IPS DF 6.9 (cell line): ENCODE data around the gene AGRN.
A peak's percentile ranks its signal among the peaks of the same experiment; 100 is the strongest.

Source experiments
- DNase-seq: peaks from one replicate; pipeline ENCODE4 v3.0.0-alpha.2; 2013; ENCODE audit warnings: low read depth, low spot score
- H3K27ac ChIP-seq: one replicate; pipeline ENCODE4 v1.5.1; 2013; ENCODE audit warnings: low read length, control low read depth
- H3K27me3 ChIP-seq: 2 replicates; pipeline ENCODE4 v1.6.1; 2013; ENCODE audit warnings: mild to moderate bottlenecking, low read length; ENCODE audit not compliant: control insufficient read depth, insufficient read depth
- H3K36me3 ChIP-seq: 2 replicates; pipeline ENCODE4 v1.6.1; 2013; ENCODE audit warnings: low read length; ENCODE audit not compliant: control insufficient read depth, insufficient read depth
- H3K4me1 ChIP-seq: 2 replicates; pipeline ENCODE4 v1.6.1; 2013; ENCODE audit warnings: low read length; ENCODE audit not compliant: control insufficient read depth, insufficient read depth
- H3K4me3 ChIP-seq: 2 replicates; pipeline ENCODE4 v1.5.1; 2013; ENCODE audit warnings: mild to moderate bottlenecking, low read length
- H3K9me3 ChIP-seq: 2 replicates; pipeline ENCODE4 v1.6.1; 2013; ENCODE audit warnings: low read length, inconsistent platforms; ENCODE audit not compliant: control insufficient read depth, insufficient read depth
- WGBS: extraction: QIAGEN DNeasy Blood & Tissue Kit; methylation state at CpG from one replicate; pipeline ENCODE4 v1.1.7; 2013; ENCODE audit warnings: mixed read lengths, missing lambda C conversion rate; ENCODE audit not compliant: insufficient read length, insufficient coverage; 5-methylcytosine and 5-hydroxymethylcytosine counted together

Gene AGRN

GRCh38 chr1:1031659-1032235 lies 11.8 kb downstream of the AGRN start:
- H3K4me3 ChIP-seq, result no peak overlapping the region
- H3K36me3 ChIP-seq, result peaks cover 12% of the 10 kb centered on the region; the same call in 1 of the 2 replicates
- peaks cover 8% of the 10 kb centered on the region for H3K4me1 ChIP-seq
- H3K27me3 ChIP-seq, result no peaks in the 10 kb centered on the region
- no peaks in the 10 kb centered on the region for H3K9me3 ChIP-seq
- no peak for DNase-seq
- no CpG with 5 or more reads among the region's 11 CpGs for WGBS
- H3K27ac ChIP-seq, result no peak overlapping the region

- H3K27ac ChIP-seq, result no peak overlapping the region
- H3K9me3 ChIP-seq, result no peaks in the 10 kb centered on the region
- peak overlapping the region; percentile 12; the same call in 1 of the 2 replicates for H3K4me3 ChIP-seq
- peaks cover 9% of the 10 kb centered on the region; the same call in 1 of the 2 replicates for H3K36me3 ChIP-seq
- H3K4me1 ChIP-seq, result peaks cover 8% of the 10 kb centered on the region
- H3K27me3 ChIP-seq, result no peaks in the 10 kb centered on the region
- no peak for DNase-seq
- WGBS, result no CpG with 5 or more reads among the region's 16 CpGs
Measured at GRCh38 chr1:1032424-1032823, 12.5 kb downstream of the AGRN start.

GRCh38 chr1:1033009-1033587 lies 13.2 kb downstream of the AGRN start:
- H3K9me3 ChIP-seq, result no peaks in the 10 kb centered on the region
- no CpG with 5 or more reads among the region's 73 CpGs for WGBS
- no peak overlapping the region for H3K27ac ChIP-seq
- peaks cover 8% of the 10 kb centered on the region for H3K4me1 ChIP-seq
- H3K36me3 ChIP-seq, result peaks cover 5% of the 10 kb centered on the region; the same call in 1 of the 2 replicates
- H3K27me3 ChIP-seq, result no peaks in the 10 kb centered on the region
- DNase-seq, result peak; percentile 87
- H3K4me3 ChIP-seq, result peak overlapping the region; percentile 58; the same call in 1 of the 2 replicates

DNA sequence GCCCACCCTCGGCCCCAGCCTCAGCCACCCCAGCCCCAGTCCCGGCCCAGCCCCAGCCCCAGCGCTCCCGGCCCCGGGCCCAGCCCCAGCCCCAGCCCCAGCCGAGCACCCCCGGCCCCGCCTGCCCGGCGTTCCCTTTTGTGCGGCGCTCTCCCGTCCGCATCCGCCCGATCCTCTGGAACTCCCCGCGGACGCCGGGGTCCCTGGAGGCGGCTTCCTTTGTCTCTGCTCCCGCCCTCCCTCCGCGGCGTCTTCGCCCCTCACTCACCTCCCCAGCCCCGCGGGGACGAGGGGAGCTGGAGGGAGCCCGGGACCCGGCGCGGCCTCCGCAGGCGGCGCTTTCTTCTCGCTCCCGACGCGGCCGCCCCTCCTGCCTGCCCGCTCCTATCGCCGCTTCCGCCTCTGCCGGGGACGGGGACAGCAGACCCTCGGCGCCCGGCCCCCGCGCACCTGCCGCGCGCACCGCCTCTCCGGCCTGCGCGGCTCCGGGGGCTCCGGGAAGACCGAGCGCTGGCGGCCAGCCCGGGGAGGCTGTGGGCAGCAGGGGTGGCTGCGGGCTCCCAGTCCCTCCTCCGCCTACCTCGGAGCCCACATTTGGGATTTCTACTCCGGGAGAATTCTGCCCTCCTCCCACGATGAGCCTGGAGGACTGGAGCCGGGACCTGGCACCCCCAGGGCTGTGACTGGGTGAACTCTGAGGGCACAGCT lies 14.0 kb downstream of the AGRN start:
- Histone ChIP-seq H3K4me3 (peak overlapping the region; percentile 58; the same call in 1 of the 2 replicates), H3K27me3 (no peaks in the 10 kb centered on the region), H3K4me1 (peaks cover 8% of the 10 kb centered on the region), H3K9me3 (no peaks in the 10 kb centered on the region), H3K36me3 (peaks cover 5% of the 10 kb centered on the region; the same call in 1 of the 2 replicates), H3K27ac (no peak overlapping the region)
- WGBS, result no CpG with 5 or more reads among the region's 71 CpGs
- DNase-seq, result no peak

- Histone ChIP-seq H3K9me3 (no peaks in the 10 kb centered on the region), H3K4me1 (peaks cover 8% of the 10 kb centered on the region), H3K36me3 (peaks cover 5% of the 10 kb centered on the region; the same call in 1 of the 2 replicates), H3K4me3 (peak overlapping the region; percentile 58; the same call in 1 of the 2 replicates), H3K27me3 (no peaks in the 10 kb centered on the region), H3K27ac (no peak overlapping the region)
- no peak for DNase-seq
- no CpG with 5 or more reads among the region's 30 CpGs for WGBS
Measured at GRCh38 chr1:1034439-1034781, 14.5 kb downstream of the AGRN start.

DNA sequence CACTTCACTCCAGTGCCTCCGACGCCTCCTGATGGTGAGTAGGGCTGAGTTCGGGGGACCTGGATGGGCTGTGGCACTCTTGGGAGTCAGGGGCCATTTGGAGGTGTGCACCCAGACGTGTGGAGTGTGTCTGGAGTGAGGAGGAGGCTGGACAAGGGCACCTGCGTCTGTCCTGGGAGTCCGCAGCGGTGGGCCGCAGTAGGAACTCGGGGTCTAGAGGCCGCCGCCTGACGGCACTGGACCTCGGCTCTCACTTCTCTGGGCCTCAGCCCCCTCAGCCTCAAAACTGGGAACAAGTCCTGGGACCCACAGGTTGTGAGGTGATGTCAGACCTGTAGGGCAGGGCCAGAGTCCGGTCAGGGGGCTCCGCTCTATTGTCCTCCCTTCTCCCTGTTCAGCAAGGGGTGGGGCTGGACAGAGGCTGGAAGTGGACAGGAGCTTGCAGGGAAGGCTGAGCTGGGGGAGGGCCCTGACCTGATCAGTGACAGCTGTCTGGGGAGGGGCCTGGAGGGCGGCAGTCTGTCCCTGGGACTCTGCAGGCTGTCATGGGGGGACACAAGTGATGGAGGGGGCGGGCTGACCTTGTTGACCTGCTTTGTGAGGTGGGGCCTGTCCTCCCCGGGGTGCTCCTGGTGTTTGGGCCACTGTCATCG lies 15.5 kb downstream of the AGRN start:
- H3K27me3 ChIP-seq, result no peaks in the 10 kb centered on the region
- H3K27ac ChIP-seq, result no peak overlapping the region
- H3K4me3 ChIP-seq, result no peak overlapping the region
- no peak for DNase-seq
- H3K9me3 ChIP-seq, result no peaks in the 10 kb centered on the region
- H3K36me3 ChIP-seq, result peaks cover 5% of the 10 kb centered on the region; the same call in 1 of the 2 replicates
- no CpG with 5 or more reads among the region's 19 CpGs for WGBS
- peaks cover 9% of the 10 kb centered on the region for H3K4me1 ChIP-seq

DNA sequence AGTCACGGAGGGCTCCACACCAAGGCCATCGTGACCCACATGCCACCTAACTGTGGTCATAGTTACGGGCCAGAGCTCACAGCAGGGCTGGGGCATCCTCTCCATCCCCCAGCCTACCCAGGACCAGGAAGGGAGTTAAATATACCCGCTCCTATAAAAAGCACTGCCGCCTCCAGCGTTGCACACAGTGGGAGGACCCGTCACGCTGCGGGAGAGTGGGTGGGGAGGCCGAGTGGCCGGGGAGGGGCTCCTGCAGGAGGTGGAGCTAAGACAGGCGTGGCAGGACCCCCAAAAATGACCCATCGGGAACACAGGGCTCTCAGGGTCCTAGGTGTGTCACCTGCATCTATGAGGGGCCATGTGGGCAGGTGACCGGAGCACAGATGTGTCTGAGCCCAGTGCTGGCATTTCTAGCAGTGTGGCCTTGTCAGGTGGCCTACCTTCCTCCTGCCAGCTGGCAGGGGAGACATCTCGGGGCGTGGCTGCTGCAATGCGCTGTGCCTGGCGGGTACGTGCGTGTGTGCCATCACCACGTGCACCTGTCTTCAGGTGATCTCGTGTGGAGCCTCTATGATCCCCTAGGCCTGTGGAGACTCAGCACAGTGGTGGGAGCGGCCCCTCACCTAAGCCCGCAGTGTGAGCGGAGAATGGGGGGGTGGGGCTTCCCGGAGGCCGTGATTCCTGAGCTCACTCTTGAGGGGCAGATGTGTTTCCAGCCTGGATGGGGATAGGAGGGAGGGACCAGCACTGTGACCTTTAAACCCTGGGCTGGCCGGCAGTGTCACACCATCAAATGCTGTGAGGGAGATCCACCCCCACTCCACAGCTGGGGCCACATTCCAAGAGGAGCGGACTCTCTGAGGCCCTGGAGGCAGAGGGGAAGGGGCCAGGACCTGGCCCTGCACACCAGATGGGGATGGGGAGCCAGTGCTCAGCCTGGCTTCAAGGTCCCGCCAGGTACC lies 17.7 kb downstream of the AGRN start:
- DNase-seq, result no peak
- Histone ChIP-seq H3K9me3 (no peaks in the 10 kb centered on the region), H3K36me3 (peaks cover 12% of the 10 kb centered on the region; the same call in 1 of the 2 replicates), H3K27ac (no peak overlapping the region), H3K4me3 (no peak overlapping the region), H3K27me3 (no peaks in the 10 kb centered on the region), H3K4me1 (peaks cover 3% of the 10 kb centered on the region)
- WGBS, result no CpG with 5 or more reads among the region's 30 CpGs

- H3K27ac ChIP-seq, result no peak overlapping the region
- H3K27me3 ChIP-seq, result no peaks in the 10 kb centered on the region
- H3K36me3 ChIP-seq, result peaks cover 20% of the 10 kb centered on the region
- H3K9me3 ChIP-seq, result no peaks in the 10 kb centered on the region
- no peak overlapping the region for H3K4me3 ChIP-seq
- WGBS, result no CpG with 5 or more reads among the region's 6 CpGs
- peaks cover 3% of the 10 kb centered on the region for H3K4me1 ChIP-seq
- no peak for DNase-seq
Measured at GRCh38 chr1:1038694-1039093, 18.8 kb downstream of the AGRN start.

- no CpG with 5 or more reads among the region's 17 CpGs for WGBS
- Histone ChIP-seq H3K27ac (no peak overlapping the region), H3K4me1 (peaks cover 3% of the 10 kb centered on the region), H3K36me3 (peaks cover 26% of the 10 kb centered on the region), H3K9me3 (no peaks in the 10 kb centered on the region), H3K4me3 (no peak overlapping the region), H3K27me3 (no peaks in the 10 kb centered on the region)
- no peak for DNase-seq
Measured at GRCh38 chr1:1039145-1039910, 19.4 kb downstream of the AGRN start.
